GM12801 (cell line): ENCODE data around the gene MEA1.

Source experiments
- CTCF ChIP-seq: IDR thresholded peaks from one replicate; pipeline ENCODE4 v1.5.1; 2011; ENCODE audit warnings: control low read depth; ENCODE audit not compliant: insufficient read length; ENCODE audit errors: extremely low read depth

MEA1 gene

DNA sequence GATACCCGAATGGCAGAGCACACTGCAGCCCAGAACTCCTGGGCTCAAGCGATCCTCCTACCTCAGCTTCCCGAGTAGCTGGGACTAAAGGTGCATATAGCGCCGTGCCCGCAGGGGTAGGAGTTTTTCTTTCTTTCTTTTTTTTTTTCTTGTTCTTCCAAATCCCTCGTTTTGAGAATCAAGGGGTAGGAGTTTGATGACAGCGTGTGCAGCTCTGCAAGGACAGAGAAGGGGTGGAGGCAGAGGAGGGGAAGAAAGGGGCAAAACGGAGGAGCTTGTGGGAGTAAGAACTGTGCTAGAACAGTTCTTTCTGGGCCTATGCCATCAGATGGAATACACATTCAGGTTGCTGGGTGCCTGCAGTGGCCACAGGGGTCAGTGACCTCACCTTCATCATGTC, 23.0 kb upstream of the MEA1 start:
- TF ChIP-seq CTCF: no peak

- no peak for TF ChIP-seq CTCF
Measured at GRCh38 chr6:43035495-43036194, 21.9 kb upstream of the MEA1 start.

DNA sequence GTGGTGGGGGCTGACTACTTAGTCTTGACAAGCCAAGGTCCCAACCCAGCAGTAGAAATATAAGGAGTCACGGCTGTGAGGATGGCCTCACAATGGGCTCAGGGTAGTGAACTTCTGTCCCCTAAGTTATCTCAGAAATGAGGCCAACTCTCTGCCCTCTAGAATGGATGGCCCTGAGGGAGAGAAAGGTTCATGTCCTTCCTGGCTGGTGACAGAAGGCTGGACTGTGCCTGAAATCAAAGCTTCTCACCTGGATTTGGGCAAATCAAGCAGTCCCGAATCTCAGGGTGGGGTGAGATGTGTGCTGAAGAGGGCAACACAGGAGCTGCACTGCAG, 20.4 kb upstream of the MEA1 start:
- no peak for TF ChIP-seq CTCF

GRCh38 chr6:43033496-43034189, 19.9 kb upstream of the MEA1 start:
- no peak for TF ChIP-seq CTCF

DNA sequence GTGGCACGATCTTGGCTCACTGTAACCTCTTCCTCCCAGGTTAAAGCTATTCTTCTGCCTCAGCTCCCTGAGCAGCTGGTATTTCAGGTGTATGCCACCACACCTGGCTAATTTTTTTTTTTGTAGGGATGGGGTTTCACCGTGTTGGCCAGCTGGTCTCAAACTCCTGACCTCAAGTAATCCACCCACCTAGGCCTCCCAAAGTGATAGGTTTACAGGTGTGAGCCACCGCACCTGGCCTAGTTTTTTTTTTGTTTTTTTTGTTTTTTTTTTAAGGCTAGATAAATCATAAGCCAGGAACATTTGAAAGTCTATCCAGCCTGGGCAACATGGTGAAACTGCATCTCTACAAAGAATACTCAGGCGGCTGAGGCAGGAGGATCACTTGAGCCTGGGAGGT, 18.6 kb upstream of the MEA1 start:
- no peak for TF ChIP-seq CTCF

DNA sequence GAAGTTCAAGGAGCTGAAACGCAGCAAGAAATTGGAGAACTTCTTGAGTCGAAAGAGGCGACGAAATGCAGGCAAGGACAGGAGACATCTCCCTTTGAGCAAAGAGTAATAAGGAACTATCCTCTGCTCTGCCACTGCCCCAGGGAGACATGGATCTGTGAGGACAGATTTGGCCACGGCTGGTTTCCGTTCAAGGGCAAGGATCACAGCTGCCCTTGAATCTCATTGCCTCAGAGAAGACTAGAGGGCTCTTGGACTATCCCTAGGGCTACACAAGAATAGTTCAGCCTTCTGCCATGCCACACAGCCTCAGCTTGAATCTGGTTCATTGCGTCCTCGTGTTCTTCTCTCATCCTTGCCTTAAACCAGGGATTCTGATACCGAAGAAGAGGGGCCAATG, 15.4 kb upstream of the MEA1 start:
- no peak for TF ChIP-seq CTCF

GRCh38 chr6:43026365-43026764, 12.6 kb upstream of the MEA1 start:
- no peak for TF ChIP-seq CTCF
